Stimulated activated CD8-positive, alpha-beta memory T cell treated with anti-CD3 and anti-CD28 coated beads, Interleukin-4, amount 100 ng/mL, for 24 hours (primary cell): ENCODE data around the gene TEAD4.

Experiments used
- DNase-seq: peaks from one replicate; pipeline ENCODE4 v3.0.0-alpha.2; 2020; ENCODE audit warnings: low read depth

The TEAD4 gene

DNA sequence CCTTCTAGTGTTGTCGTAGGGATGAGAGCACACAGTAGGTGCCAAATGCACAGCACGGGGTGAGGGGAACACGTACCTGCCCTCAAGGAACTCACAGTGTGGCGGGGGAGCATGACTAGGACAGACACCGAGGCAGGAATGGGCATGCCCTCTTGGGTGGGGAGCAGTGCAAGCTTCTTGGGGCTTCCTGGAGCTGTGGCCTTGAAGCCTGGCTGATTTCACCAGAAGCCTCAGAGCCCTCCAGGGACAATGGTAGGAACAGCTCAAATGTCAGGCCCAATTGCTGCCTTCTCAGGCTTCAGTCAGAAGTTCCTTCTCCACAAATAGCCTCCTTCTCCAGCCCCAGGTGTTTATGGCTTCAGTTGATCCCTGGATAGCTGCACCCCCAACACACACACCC lies 43.4 kb downstream of the TEAD4 start:
- no peak for DNase-seq

DNA sequence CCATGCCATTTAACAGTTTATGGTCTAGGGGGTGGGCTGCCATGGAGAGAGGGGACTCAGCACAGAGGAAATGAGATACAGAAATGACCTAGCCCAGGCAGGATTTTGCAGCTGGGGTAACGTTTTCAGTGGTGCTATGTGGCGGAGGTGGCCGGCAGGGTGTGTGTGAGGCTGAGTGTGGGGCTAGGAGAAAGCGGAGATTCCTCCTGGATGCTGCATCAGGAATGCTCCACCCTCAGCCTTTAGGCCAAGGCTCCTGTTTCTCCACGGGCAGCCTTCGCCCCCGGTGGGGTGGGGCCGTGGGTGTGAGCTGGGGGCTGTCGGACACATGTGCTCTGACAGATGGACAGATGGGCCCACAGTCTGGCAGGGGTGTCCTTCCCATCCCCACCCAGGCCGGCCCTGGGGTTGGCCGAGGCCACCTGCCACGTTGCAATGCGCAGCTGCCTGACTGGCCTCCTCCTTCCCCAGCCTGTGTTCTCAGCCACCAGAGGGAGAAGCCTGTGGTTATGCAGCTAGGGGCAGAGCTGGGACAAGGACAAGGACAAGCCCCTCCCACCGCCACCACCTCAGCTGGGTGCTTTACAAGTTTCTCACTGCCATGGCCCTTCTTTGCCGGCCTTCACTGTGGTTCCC lies 44.3 kb downstream of the TEAD4 start:
- no peak for DNase-seq

DNA sequence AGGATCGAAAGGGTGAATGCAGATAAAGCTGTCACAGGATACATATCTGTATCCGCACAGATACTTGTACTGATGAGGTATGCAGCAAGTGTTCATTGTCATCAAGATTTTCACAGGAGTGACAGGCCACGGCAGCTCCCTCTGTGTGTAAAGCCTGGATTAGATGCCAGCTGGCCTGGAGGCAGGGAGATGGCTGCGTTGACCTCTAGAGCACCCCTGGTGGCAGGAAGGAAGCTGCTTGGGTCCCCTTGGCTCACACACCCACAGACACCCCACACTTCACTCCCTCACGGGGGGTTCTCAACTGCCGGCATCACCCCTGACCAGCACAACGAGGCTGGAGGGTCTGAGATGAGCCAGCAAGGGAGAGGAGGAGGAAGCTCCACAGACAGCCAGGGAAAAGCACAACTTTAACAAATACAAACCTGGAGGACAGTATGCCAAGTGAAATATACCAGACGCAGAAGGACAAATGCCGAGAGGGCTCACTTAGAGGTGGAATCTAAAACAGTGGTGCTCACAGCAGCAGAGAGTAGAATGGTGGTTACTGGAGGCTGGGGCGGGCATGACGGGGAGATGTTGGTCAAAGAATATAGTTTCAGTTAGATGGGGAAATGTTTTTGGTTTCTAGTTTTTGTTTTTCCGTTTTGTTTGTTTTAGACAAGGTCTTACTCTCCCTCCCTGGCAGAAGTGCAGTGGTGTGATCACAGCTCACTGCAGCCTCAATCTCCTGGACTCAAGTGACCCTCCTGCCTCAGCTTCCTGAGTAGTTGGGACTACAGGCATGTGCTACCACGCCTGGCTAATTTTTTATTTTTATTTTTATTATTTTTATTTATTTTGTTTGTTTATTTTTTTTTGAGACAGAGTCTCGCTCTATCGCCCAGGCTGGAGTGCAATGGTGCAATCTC lies 45.7 kb downstream of the TEAD4 start:
- DNase-seq, result no peak

DNA sequence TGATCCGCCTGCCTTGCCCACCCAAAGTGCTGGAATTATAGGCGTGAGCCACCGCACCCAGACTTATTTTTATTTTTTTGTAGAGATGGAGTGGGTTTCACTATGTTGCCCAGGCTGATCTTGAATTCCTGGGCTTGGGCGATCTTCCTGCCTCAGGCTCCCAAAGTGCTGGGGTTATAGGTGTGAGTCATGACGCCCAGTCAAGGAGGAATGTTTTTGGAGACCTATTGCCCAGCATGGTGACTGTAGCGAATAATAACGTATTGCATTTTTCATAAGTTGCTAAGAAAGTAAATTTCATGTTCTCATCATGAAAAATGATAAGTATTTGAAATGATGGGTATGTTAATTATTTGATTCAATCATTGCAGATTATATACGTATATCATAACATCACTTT lies 46.5 kb downstream of the TEAD4 start:
- DNase-seq, result no peak

DNA sequence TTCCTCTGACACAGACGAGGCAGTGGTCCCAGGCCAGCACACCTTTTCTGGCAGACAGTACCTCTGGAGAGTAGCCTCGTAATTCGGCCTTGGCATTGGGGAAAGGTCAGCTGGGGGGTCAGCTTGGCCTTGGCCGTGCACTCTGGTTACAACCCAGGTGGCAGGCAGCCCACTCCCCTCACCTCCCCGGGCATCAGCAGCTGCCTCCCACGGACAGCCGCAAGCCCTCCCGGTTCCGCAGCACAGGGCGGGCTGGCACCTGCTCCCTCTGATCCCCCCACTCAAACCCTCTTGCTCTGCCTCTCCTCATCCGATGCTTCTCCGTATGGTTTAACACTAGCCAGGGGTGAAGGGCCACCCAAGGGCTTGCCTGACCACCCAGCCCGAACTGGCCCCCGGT lies 50.6 kb downstream of the TEAD4 start:
- no peak for DNase-seq

DNA sequence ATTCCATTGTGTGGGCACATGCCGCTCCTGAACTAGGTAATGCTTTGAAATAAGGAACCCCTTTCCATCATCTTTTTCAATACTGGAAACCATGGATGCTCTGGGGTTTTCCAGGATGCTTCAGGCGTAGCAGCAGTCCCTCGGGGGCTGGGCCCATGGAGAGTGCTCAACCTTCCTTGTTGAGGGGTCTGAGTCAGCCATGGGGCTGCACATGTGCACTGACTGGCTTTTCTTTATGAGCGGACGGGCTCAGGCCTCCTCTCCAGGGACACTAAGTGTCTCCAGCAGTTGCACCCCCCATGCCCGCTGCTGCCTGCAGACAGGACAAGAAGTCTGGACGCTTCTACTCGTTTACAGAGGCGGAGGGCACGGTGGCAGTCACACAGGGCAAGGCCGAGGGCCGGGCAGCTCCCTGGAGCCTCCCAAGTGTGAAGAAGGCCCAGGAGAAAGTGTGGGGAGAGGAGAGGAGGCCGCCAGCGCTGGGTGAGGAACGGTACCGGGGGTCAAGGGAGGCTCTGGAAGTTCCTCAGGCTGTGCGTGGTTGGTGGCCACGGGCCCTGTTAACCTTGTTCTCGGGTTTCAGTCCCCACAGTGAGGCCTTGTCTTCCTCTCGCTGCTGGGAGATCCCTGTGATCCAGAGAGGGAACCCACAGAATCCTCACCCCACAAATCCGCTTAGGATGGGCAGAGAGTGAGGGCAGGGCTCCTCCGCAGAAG lies 51.2 kb downstream of the TEAD4 start:
- no peak for DNase-seq

DNA sequence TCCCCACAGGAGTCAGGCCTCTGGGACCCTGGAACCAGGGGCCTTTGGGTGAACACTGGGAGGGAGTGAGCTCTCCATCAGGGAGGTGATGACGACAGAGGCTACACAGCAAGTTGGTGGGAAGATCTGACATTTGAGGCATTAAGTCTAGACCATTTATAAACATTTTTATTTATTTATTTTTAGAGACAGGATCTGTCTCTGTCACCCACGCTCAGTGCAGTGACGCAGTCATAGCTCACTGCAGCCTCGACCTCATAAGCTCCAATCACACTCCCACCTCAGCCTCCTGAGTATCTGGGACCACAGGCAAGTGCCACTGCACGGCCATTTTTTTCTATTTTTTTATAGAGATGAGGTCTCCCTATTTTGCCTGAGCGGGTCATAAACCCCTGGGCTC lies 53.6 kb downstream of the TEAD4 start:
- DNase-seq, result no peak

DNA sequence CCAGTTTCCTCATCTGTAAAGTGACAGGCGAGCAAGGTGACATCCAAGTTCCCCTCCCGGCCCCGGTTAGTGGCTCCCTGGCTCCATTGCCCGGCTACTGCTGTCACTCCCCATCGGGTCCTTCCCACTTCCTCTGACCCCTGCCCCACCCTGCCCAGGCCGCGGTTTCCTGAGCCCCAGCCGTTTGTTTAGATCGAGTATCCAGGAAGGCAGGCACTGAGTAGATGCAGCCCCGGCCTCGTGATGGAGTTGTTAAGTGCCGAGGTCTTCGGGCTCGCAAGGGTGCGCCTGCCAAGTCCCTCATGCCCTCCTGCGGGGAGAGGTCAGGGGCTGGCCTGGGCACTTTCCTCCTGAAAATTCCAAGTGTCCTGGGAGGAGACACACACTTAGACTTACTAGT lies 55.4 kb downstream of the TEAD4 start:
- no peak for DNase-seq

DNA sequence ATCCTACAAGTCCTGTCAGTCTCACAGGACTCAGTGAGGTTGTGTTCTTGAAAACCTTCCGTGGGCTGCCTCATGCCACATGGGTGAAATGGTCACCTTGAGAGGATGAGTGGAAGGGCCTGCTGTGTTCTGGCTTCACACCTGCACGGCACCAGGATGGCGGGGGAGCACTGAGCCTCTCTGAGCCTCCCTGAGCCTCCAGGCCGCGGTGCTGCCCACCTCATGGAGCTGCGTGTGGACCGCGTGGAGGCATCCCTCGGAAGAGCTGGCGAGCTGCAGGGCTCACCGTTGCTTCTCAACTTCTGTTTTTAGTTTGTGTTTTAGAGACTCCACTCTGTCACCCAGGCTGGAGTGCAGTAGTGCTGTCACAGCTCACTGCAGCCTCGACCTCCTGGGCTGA lies 56.2 kb downstream of the TEAD4 start:
- DNase-seq, result no peak

DNA sequence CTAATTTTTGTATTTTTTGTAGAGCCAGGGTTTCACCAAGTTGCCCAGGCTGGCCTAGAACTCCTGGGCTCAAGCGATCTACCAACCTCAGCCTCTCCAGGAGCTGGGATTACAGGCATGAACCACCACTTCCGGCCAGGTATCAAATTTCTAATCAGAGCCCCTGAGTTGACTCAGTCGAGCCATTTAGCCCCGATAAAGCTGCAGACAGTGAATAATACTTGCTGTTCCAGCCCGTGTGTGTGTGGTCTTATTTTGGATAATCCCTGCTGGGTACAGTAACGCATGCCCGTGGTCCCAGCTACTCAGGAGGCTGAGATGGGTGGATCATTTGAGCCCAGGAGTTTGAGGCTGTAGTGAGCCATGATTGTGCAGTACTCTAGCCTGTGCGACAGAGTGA lies 57.0 kb downstream of the TEAD4 start:
- DNase-seq, result no peak

DNA sequence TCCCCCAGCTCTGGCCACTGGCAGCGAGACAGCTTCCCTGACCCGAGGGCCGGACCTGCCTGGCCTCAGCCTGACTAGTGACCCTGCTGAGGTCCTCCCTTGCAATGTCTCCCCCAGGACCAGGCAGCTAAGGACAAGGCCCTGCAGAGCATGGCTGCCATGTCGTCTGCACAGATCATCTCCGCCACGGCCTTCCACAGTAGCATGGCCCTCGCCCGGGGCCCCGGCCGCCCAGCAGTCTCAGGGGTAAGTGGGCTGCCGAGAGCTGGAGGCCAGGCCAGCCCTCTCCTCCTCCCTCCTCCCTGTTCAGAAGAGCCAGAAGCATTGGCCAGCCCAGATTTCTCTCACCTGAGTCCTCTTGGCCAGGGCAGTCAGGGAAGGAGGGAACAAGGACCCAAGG lies 58.1 kb downstream of the TEAD4 start:
- DNase-seq, result no peak

DNA sequence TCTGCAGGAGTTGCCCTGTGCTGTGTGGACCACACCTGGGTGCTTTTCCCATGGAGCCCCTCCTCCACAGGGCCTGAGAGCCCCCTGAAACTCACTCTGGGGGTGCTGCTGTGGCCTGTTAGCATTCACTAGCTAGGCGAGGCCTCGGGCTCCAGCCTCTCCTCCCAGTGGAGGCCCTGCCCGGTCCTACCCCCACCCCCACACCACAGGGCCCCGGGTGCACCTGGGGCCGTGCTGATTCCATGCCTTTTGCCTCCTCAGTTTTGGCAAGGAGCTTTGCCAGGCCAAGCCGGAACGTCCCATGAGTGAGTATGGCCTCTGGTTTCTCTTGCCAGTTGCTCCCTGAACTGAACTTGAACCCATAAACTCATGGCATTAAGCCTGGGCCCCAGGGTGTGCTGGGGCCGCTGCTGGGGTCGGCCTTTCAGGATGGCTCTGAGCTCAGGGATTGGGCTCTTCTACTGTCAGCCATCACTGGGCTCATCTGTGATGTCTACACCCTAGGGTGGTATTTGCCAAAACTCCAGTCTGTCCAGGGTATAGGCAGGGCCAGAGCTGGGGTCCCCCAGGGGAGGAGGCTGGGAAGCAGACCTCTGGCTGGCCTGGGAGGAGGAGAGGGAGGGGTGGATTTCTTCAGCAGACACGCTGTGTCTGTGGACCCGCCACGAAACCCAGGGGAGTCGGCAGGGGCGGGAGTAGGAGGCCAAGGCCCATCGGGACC lies 59.2 kb downstream of the TEAD4 start:
- DNase-seq, result no peak

DNA sequence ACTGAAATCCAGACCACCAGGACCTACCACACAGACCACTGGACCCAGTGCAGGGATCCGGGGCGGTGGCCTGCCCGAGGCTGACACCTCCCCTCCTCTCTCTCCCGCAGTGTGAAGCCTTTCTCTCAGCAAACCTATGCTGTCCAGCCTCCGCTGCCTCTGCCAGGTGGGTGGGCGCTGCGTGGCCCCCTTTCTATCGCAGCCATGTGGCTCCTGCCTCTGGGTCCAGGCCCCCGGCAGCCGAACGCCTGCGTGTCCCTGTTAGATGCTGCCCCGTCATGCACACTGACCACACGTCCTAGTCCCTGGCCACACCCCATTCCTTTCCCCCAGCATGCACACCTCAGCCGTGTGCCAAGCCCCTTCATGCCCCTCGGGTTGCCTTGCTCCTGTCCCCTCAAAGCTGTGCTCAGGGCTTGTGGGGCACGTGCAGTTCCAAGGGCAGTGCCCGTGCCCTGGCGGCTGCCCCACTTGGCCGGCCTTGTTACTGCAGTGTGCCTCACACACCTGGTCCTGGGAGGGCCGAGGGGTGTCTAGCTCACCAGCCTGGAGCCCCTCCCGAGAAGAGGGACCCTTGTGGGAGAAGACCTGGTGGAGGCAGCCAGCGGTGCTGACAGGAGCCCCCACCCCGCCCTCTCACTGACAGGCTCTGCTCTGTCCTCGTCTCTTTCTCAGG lies 59.9 kb downstream of the TEAD4 start:
- no peak for DNase-seq

DNA sequence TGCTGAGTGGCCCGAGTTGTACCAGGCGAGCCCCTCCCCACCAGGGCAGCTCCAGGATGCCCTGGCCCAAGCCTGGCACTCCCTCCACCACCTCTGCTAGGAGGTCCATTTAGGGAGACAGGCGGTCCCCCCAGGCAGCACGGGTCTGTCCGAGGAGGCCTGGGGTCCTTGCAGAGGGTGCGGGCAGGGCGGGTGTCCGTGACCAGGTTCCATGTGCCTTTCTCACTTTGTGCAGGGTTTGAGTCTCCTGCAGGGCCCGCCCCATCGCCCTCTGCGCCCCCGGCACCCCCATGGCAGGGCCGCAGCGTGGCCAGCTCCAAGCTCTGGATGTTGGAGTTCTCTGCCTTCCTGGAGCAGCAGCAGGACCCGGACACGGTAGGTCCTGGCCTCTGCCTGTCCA lies 61.2 kb downstream of the TEAD4 start:
- DNase-seq, result no peak

DNA sequence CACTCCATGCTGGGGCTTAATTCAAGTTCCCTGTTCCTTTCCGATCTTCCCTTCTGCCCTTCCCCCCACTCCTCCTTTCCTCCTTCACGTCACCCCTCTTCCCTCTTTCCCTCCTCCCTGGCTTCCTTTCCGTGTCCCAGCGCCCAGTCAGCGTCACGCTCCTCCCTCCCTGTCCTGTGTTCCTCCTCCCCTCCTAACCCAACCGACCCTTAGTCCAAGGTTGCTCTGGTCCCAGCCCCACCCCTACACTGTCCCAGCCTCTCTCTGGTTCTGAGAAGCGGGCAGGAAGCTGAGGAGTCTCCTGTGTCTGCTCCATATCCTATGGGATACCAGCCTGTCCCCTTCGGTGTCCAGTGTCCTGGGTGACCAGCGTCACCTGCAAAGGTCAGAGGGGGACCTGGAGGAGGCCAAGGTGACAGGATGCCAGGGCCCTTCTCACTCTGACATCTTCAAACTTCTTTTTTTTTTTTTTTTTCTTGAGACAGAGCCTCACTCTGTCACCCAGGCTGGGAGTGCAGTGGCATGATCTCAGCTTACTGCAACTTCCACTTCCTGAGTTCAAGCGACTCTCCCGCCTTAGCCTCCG lies 61.7 kb downstream of the TEAD4 start:
- DNase-seq, result no peak

DNA sequence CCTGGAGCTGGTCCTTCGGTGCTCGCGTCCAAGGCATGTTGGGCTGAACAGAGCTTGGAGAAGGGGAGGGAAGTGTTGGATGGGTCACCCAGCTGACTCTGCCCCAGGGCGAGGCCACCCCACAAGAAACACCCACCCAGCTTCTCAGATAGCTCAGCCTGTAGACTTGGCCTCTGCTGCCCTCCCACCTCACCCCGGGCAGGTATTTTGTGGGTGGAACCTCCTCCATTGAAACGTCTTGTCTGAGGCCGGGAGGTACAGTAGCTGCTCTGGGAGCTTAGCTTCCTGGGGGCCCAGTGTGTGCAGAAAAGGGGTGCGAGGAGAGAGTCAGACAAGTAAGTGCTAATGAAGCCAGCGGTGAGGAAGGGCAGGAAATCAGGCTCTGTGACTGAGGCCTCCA lies 63.2 kb downstream of the TEAD4 start:
- DNase-seq, result no peak

DNA sequence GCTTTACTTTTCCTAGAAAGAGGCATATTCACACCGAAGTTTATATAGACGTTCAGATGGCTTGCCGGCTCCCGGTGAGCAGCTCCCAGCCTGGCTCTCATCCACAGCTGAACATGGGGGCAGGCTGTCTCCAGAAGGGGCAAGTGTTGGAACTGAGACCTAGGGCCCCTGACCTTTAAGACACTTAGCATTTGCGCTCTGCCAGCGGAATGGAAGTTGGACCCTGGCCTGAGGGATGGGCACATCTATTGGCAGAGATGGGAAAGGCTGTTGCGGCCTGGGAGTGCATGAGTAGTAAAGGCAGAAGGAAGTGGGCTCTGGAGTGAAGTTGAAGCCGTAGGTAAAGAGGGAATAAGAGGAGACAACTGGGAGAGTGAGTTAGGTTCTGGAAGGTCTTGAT lies 63.8 kb downstream of the TEAD4 start:
- DNase-seq, result no peak

DNA sequence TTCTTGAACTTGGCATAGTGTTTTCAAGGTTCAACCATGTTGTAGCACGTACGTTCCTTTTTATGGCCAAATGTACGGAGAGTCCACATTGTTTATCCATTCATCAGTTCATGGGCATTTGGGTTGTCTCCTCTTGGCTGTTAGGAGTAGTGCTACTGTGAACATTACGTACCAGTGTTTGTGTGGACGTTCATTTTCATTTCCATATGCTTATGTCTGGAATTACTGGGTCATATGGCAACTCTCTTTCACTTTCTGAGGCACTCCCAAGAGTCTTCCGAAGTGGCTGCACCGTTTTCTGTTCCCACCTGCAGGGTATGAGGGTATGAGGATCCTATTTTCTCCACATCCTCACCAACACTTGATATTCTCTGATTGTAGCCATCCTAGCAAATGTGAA lies 68.9 kb downstream of the TEAD4 start:
- no peak for DNase-seq

DNA sequence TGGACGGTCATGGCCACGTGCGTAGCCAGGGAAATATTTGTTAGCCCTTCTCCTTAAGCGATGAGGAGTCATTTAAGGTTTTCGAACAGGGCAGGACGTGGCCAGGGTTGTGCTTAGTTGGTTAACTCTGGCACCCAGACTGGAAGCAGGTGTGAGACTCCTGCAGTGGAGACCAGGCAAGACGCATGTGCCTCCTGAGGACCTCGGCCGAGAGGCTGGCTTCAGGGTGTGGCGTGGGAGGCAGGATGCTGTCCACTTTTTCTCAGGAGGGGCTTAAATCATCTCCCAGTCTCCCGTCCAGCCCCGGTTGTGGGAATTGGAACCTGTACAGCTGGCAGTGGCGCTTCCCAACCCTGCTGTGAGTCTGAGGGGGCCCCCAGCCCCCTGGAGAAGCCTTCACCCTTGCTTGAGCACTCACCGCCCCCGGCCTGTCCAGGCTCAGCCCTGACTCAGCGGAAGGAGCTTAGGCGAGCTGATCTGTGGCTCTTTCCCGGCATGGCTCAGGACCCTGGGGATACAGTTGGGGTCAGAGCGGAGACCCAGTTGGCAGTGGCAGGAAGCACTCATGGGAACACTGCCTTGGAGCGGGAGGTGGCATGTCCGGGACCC lies 71.7 kb downstream of the TEAD4 start:
- no peak for DNase-seq

DNA sequence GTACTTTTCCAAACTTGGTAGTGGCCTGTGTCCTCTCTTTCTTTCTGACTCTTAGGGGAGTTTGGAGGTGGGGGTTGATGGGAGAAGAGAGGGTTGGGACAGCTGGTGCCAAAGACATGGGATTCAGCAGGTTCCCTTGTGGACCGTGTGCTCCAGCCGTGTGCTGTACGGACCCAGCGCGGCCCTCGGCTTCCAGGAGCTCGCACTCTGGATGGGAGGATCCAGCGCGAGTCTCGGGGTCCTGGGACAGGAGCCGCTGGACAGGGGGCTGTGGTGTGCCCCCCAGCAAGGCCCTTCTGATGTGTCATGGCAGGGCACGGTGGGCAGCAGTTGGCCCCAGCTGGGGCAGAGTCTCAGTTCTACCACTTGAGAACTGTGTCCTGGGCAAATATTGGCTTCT lies 73.0 kb downstream of the TEAD4 start:
- no peak for DNase-seq
